SK-N-SH (cell line): ENCODE data around the gene IGSF3. TPM values are rescaled to one million over a fixed set of nuclear protein-coding genes. Genes with fewer than 3 reads are reported as not detected.

Experiments
- CTCF ChIA-PET: fragments of 300-600, 350-600 bp; formaldehyde crosslinking; extraction: SDS; loops from one replicate; lab custom pipeline; 2021; lab: Yijun Ruan, JAX
- POLR2A ChIA-PET: fragments of 350-600 bp; sonication (Branson Sonifier 250); formaldehyde crosslinking; extraction: SDS; loops from one replicate; lab custom pipeline; 2020; ENCODE audit warnings: antibody characterized with exemption, inconsistent platforms; lab: Yijun Ruan, JAX
- DNase-seq: peaks from one replicate; pipeline ENCODE4 v3.0.0; 2012
- H2AFZ ChIP-seq: fragments of 200-600 bp; sonication (generic); 2 replicates; pipeline ENCODE4 v1.8.1; 2016; ENCODE audit warnings: antibody characterized with exemption, mild to moderate bottlenecking, low read depth
- H3F3A ChIP-seq: fragments of 200-600 bp; sonication (generic); replicated peaks from 2 replicates; pipeline ENCODE3; 2016; ENCODE audit warnings: antibody characterized with exemption, mild to moderate bottlenecking; ENCODE audit not compliant: insufficient read depth
- H3K27ac ChIP-seq, 2 experiments: fragments of 200-500 bp in 1 of 2; fragments of 200-600 bp in 1 of 2; sonication (Bioruptor generic) in 1 of 2; sonication (generic), shearing (Covaris generic) in 1 of 2; 2 replicates each; pipeline versions ENCODE4 v1.5.1 to v1.6.1; 2014 to 2016; ENCODE audit warnings: low read depth in 2 of 2, inconsistent platforms in 1 of 2, low read length in 1 of 2, mild to moderate bottlenecking in 1 of 2, mixed read lengths in 1 of 2
- H3K27me3 ChIP-seq: fragments of 200-600 bp; sonication (generic), shearing (Covaris generic); 2 replicates; pipeline ENCODE4 v1.6.1; 2016; ENCODE audit warnings: mixed run types; ENCODE audit not compliant: insufficient read depth
- H3K36me3 ChIP-seq, 2 experiments: fragments of 200-500 bp in 1 of 2; fragments of 200-600 bp in 1 of 2; sonication (Bioruptor generic) in 1 of 2; sonication (generic) in 1 of 2; replicated peaks in 1 of 2; 2 replicates each; pipeline versions ENCODE3 to v1.5.1; 2014 to 2016; ENCODE audit warnings: low read length in 1 of 2, mild to moderate bottlenecking in 1 of 2; ENCODE audit not compliant: insufficient read depth in 2 of 2, control insufficient read depth in 1 of 2
- H3K4me1 ChIP-seq, 2 experiments: fragments of 200-500 bp in 1 of 2; fragments of 200-600 bp in 1 of 2; sonication (Bioruptor generic) in 1 of 2; sonication (generic), shearing (Covaris generic) in 1 of 2; 2 replicates each; pipeline versions ENCODE4 v1.5.1 to v1.6.1; 2014 to 2016; ENCODE audit warnings: low read depth in 1 of 2, low read length in 1 of 2, mixed run types in 1 of 2; ENCODE audit not compliant: insufficient read depth in 2 of 2, control insufficient read depth in 1 of 2
- H3K4me2 ChIP-seq: fragments of 200-600 bp; sonication (generic), shearing (Covaris generic); 2 replicates; pipeline ENCODE4 v1.6.1; 2017; ENCODE audit warnings: mixed run types
- H3K4me3 ChIP-seq, 2 experiments: fragments of 200-500 bp in 1 of 2; fragments of 200-600 bp in 1 of 2; sonication (Bioruptor generic) in 1 of 2; sonication (generic), shearing (Covaris generic) in 1 of 2; 2 replicates each; pipeline versions ENCODE4 v1.5.1 to v1.8.1; 2014 to 2016; ENCODE audit warnings: low read depth in 2 of 2, inconsistent platforms in 1 of 2, low read length in 1 of 2, mild to moderate bottlenecking in 1 of 2, mixed read lengths in 1 of 2, moderate library complexity in 1 of 2
- H3K79me2 ChIP-seq: fragments of 200-600 bp; sonication (generic); 2 replicates; pipeline ENCODE4 v1.8.1; 2017; ENCODE audit warnings: mild to moderate bottlenecking; ENCODE audit not compliant: insufficient read depth
- H3K9ac ChIP-seq: fragments of 200-600 bp; sonication (generic); 2 replicates; pipeline ENCODE4 v1.6.1; 2017; ENCODE audit warnings: mixed run types
- H3K9me2 ChIP-seq: fragments of 200-600 bp; sonication (generic); 2 replicates; pipeline ENCODE4 v1.6.1; 2017; ENCODE audit warnings: mixed run types
- H3K9me3 ChIP-seq: fragments of 200-600 bp; sonication (generic); 2 replicates; pipeline ENCODE4 v1.6.1; 2017; ENCODE audit warnings: mixed run types, mild to moderate bottlenecking, moderate library complexity
- H4K20me1 ChIP-seq: fragments of 200-600 bp; sonication (generic); 2 replicates; pipeline ENCODE4 v1.6.1; 2017; ENCODE audit warnings: mild to moderate bottlenecking, mixed run types; ENCODE audit not compliant: insufficient read depth
- CTCF ChIP-seq: fragments of 200-600 bp; sonication (generic); IDR thresholded peaks from 2 replicates; pipeline ENCODE4 v1.6.1; 2017; ENCODE audit warnings: antibody characterized with exemption, mild to moderate bottlenecking, moderate library complexity
- ELF1 ChIP-seq: IDR thresholded peaks from 2 replicates; pipeline ENCODE4 v1.4.0; 2012
- EZH2phosphoT487 ChIP-seq: fragments of 200-600 bp; sonication (generic); IDR thresholded peaks from 2 replicates; pipeline ENCODE4 v1.6.1; 2017; ENCODE audit warnings: low read depth, mixed run types, mild to moderate bottlenecking, antibody characterized with exemption, moderate library complexity, borderline replicate concordance
- FOXM1 ChIP-seq: IDR thresholded peaks from 2 replicates; pipeline ENCODE4 v1.4.0; 2012; ENCODE audit warnings: low read depth, mild to moderate bottlenecking
- MEF2A ChIP-seq: IDR thresholded peaks from 2 replicates; pipeline ENCODE4 v1.4.0; 2012; ENCODE audit warnings: low read depth, borderline replicate concordance
- NFIC ChIP-seq: IDR thresholded peaks from 2 replicates; pipeline ENCODE4 v1.4.0; 2012; ENCODE audit warnings: borderline replicate concordance
- PBX3 ChIP-seq: IDR thresholded peaks from 2 replicates; pipeline ENCODE4; 2012
- POLR2AphosphoS5 ChIP-seq: IDR thresholded peaks from 2 replicates; pipeline ENCODE4 v1.6.1; 2012; ENCODE audit warnings: low read depth, low read length
- SMC3 ChIP-seq: IDR thresholded peaks from 2 replicates; pipeline ENCODE4 v1.6.1; 2012; ENCODE audit warnings: low read depth, low read length, improper control_type of control experiment
- TAF1 ChIP-seq: IDR thresholded peaks from 2 replicates; pipeline ENCODE4 v1.6.1; 2012; ENCODE audit warnings: low read depth, mild to moderate bottlenecking, low read length, moderate library complexity, borderline replicate concordance
- ZBTB33 ChIP-seq: IDR thresholded peaks from 2 replicates; pipeline ENCODE4 v1.4.0; 2012; ENCODE audit warnings: low read depth, borderline replicate concordance
- WGBS: methylation state at CpG from one replicate; pipeline ENCODE4 v1.1.6; 2017; ENCODE audit warnings: low lambda C conversion rate; 5-methylcytosine and 5-hydroxymethylcytosine counted together
- polyA plus RNA-seq, 3 experiments: library from polyadenylated mRNA; depleted of rRNA; stranded (reverse); fragments of >200 nt; gene quantifications; 2 replicates each; pipeline ENCODE4 v1.2.3, GENCODE V29; 2012
- TF ChIP-seq, protein P1 (sequence below): fragments of 150-350 bp; IDR thresholded peaks from 2 replicates; pipeline ENCODE4 v1.6.1; 2017; ENCODE audit warnings: antibody characterized with exemption, low read length, low read depth, borderline replicate concordance
- TF ChIP-seq, protein P2 (sequence below): IDR thresholded peaks from 2 replicates; pipeline ENCODE4 v1.6.1; 2012; ENCODE audit warnings: mild to moderate bottlenecking, low read depth, low read length, moderate library complexity
- TF ChIP-seq, protein P3 (sequence below): IDR thresholded peaks from 2 replicates; pipeline ENCODE4 v1.4.0; 2012; ENCODE audit warnings: low read depth, borderline replicate concordance

The IGSF3 gene
- polyA plus RNA-seq, 1 of the 3 experiments (the other 2 are of a cell fraction) = 3.0 TPM

DNA sequence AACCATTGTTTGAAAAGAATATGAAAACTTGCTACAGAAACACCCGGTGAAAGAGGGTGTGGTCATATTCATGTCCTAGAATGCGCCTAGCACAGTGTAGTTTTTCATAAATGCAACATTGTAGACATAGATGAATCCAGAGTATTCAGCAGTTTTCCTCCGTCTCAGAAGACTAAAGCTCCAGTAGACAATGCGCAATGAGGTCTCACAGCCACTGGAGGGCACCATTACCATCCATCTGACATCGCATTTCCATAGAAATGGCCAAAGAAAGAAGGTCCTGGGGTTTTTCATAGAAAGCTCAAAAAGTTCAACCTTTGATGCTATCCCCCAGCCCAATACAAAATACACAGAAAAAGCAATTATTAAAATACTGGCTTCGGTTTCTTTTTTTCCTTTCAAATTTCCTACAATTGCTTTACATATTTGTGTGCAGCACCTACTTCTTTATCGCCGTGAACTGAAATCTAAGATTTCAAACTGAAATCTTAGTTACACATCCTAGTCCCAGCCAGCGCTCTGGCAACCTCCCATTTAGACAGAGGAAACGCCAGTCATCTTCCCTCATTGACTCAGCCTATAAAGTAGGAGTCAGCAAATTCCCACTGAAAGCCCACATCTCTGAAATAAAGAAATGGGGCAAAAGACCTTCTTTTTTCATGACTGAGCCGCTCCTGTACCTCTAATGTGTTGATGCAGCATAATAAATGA is 92.8 kb downstream of the IGSF3 start (continued):
- TF ChIP-seq TAF1 = no peak
- TF ChIP-seq CTCF = peak; percentile 93
- TF ChIP-seq, protein P1, sequence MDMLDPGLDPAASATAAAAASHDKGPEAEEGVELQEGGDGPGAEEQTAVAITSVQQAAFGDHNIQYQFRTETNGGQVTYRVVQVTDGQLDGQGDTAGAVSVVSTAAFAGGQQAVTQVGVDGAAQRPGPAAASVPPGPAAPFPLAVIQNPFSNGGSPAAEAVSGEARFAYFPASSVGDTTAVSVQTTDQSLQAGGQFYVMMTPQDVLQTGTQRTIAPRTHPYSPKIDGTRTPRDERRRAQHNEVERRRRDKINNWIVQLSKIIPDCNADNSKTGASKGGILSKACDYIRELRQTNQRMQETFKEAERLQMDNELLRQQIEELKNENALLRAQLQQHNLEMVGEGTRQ = no peak

DNA sequence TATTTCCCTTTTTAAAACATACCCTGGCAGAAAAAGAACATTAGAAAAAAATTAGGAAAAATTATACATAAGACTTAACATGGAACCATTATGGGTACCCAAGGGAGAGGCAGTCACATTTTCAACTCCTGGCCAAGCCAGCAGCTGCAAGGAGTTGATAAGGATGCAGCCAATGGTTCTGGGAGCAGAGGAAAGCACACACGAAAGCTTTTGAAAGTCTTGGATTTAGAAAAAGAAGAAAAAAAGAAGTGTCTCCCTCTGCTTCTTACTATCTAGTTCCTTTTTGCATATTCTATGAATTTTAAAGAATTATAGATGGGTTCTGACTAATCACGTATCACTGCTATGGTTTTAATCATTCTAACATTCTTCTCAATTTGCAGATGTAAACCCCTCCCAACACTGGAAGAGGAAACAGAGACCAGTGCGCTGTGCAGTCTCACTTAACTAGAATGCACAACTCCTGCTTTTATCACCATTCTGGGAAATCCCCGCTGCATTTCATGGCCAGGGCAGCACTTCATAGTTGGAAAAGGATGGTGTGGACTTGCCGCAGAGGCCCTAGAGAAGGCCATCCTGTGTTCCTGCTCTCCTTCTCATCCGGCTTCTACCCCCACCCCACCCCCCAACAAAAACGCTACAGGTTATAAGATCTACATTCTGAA is 94.0 kb downstream of the IGSF3 start:
- WGBS = 68% methylated on average over 7 of the region's 7 CpGs
- Histone ChIP-seq H3K4me2 (no peak overlapping the region), H3K27ac (no peak overlapping the region), H3K4me3 (no peak overlapping the region), H3K79me2 (peaks cover 16% of the 10 kb centered on the region), H3K9ac (no peak overlapping the region), H3F3A (peaks cover 2% of the 10 kb centered on the region), H2AFZ (no peak overlapping the region), H4K20me1 (no peaks in the 10 kb centered on the region), H3K36me3 (no peaks in the 10 kb centered on the region), H3K27me3 (no peaks in the 10 kb centered on the region), H3K9me3 (no peaks in the 10 kb centered on the region), H3K9me2 (no peaks in the 10 kb centered on the region), H3K4me1 (peaks cover 3 to 27% of the 10 kb centered on the region in 2 experiments; a peak in 2 of 4 replicates)
- DNase-seq = no peak
- CTCF ChIA-PET = interaction anchor here (0.6 to 6.7 kb wide), 19 partner anchors 8 to 494 kb away, joined by 3 to 41 read pairs (median 8); partner anchors contain the start of gene IGSF3
- POLR2A ChIA-PET = no interaction called here
- TF ChIP-seq TAF1 (no peak), SMC3 (no peak), POLR2AphosphoS5 (no peak), PBX3 (no peak), EZH2phosphoT487 (no peak), FOXM1 (no peak), MEF2A (no peak), ELF1 (no peak), CTCF (no peak), NFIC (no peak), ZBTB33 (no peak)
- TF ChIP-seq, protein P2, sequence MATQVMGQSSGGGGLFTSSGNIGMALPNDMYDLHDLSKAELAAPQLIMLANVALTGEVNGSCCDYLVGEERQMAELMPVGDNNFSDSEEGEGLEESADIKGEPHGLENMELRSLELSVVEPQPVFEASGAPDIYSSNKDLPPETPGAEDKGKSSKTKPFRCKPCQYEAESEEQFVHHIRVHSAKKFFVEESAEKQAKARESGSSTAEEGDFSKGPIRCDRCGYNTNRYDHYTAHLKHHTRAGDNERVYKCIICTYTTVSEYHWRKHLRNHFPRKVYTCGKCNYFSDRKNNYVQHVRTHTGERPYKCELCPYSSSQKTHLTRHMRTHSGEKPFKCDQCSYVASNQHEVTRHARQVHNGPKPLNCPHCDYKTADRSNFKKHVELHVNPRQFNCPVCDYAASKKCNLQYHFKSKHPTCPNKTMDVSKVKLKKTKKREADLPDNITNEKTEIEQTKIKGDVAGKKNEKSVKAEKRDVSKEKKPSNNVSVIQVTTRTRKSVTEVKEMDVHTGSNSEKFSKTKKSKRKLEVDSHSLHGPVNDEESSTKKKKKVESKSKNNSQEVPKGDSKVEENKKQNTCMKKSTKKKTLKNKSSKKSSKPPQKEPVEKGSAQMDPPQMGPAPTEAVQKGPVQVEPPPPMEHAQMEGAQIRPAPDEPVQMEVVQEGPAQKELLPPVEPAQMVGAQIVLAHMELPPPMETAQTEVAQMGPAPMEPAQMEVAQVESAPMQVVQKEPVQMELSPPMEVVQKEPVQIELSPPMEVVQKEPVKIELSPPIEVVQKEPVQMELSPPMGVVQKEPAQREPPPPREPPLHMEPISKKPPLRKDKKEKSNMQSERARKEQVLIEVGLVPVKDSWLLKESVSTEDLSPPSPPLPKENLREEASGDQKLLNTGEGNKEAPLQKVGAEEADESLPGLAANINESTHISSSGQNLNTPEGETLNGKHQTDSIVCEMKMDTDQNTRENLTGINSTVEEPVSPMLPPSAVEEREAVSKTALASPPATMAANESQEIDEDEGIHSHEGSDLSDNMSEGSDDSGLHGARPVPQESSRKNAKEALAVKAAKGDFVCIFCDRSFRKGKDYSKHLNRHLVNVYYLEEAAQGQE = no peak
- TF ChIP-seq, protein P3, sequence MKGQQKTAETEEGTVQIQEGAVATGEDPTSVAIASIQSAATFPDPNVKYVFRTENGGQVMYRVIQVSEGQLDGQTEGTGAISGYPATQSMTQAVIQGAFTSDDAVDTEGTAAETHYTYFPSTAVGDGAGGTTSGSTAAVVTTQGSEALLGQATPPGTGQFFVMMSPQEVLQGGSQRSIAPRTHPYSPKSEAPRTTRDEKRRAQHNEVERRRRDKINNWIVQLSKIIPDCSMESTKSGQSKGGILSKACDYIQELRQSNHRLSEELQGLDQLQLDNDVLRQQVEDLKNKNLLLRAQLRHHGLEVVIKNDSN = no peak
